AG09319 (cell line): ENCODE results near the gene GUCY2F.

ENCODE experiments used
- DNase-seq: peaks from one replicate; pipeline ENCODE4 v3.0.0-alpha.2; 2010; ENCODE audit warnings: low read depth; ENCODE audit errors: extremely low read depth
- TF ChIP-seq, protein P1 (sequence below): IDR thresholded peaks from 2 replicates; pipeline ENCODE4 v1.5.1; 2011; ENCODE audit warnings: low read depth, mild to moderate bottlenecking, inconsistent platforms, low read length, moderate library complexity

GUCY2F gene

GRCh38 chrX:109378281-109378680, 103.6 kb downstream of the GUCY2F start:
- DNase-seq = no peak
- TF ChIP-seq, protein P1, sequence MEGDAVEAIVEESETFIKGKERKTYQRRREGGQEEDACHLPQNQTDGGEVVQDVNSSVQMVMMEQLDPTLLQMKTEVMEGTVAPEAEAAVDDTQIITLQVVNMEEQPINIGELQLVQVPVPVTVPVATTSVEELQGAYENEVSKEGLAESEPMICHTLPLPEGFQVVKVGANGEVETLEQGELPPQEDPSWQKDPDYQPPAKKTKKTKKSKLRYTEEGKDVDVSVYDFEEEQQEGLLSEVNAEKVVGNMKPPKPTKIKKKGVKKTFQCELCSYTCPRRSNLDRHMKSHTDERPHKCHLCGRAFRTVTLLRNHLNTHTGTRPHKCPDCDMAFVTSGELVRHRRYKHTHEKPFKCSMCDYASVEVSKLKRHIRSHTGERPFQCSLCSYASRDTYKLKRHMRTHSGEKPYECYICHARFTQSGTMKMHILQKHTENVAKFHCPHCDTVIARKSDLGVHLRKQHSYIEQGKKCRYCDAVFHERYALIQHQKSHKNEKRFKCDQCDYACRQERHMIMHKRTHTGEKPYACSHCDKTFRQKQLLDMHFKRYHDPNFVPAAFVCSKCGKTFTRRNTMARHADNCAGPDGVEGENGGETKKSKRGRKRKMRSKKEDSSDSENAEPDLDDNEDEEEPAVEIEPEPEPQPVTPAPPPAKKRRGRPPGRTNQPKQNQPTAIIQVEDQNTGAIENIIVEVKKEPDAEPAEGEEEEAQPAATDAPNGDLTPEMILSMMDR = no peak

GRCh38 chrX:109374262-109374960, 107.5 kb downstream of the GUCY2F start:
- no peak for DNase-seq
- TF ChIP-seq, protein P1 = no peak

DNA sequence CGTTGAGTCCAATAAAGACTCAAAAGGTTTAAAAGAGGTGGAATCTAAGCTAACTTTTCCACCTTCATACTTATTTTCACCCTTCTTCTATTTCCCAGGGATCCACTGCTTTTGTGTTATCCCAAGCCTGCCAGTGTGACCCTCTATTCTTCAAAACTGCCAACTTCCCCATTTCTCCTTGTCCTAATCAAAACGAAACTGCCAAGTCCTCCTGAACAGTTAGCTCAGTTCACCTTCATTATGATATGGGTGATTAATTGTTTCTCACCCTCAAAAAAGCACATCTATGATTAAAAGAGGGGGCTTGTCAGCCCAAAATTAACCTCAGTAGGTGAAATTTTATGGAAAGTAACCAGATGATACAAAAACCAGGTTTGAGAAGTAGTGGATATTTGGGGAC, 108.4 kb downstream of the GUCY2F start:
- no peak for DNase-seq
- TF ChIP-seq, protein P1 = no peak

DNA sequence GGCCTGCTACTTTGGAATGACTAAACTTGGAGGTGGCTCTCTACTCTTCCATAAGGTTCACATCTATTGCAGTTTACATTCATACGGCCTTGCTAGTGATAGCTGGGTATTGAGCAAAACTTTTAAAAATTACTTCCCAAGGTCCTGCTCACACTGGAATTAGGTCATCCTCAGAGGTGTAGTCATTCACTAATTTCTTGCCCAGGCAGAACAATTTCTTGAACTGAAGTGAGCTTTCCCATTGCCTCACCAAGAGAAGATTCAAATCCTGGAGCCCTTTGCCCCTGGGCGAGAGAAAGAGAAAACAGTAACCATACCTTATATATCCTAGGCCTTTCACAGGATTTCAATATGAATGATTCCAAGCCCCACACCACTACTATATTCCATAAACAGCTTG, 109.2 kb downstream of the GUCY2F start:
- TF ChIP-seq, protein P1 = no peak
- no peak for DNase-seq

GRCh38 chrX:109372291-109372690, 109.6 kb downstream of the GUCY2F start:
- no peak for DNase-seq
- TF ChIP-seq, protein P1 = no peak

DNA sequence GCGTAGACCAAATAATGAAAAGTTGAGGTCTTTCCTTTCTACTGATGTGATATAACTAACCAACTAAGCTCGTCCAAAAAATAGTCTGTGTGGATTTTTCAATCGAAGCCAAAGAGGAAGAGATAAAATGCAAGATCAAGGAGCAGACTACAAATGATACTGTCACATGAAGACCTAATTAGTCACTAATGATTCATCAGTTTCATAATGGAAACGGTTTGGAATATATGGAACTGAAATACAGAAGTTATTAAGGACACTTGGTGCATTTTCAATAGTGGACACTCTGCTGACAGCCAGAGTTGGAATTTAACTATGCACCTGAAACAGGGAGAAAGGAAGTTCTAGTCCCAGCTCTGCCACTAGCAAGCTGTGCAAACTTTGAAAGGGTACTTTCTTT, 119.8 kb downstream of the GUCY2F start:
- DNase-seq = no peak
- TF ChIP-seq, protein P1 = no peak

GRCh38 chrX:109360301-109360700, 121.6 kb downstream of the GUCY2F start:
- no peak for DNase-seq
- TF ChIP-seq, protein P1 = no peak
